ENCODE data around the gene ME3.
"Not testable (repeated sequence)": the region's sequence is repeated elsewhere in the genome, so short reads cannot be mapped to it uniquely, and the experiment has no call there.

ME3 gene

GRCh38 chr11:86442420-86442819 is 230.0 kb downstream of the ME3 start:
- no peak for TF ChIP-seq CTCF (IDR thresholded peaks at IDR 0.05; ENCODE audit: low read depth, low read length, missing control alignments)
- H3K4me3 ChIP-seq (ENCODE audit: low read depth, low read length), result no peak overlapping the region
- DNase-seq (ENCODE audit: low read depth), result no peak

DNA sequence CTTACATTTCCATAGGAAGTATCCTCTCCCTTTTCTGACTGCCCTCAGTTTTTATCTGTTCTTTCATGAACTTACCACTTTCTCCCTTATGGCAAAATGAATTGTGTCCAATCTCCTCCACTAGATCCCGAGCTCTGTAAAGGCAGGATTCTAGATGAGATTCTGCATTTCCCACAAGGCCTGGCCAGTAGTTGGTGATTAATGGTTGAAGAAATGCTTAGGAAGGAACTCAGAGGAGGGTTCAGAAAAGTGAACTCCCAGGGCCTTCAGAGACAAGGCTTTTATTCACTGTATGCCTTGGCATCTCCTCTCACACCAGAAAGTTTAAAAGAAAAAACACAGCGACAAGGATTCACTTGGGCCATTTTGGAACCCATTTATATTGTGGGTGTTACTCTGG is 231.6 kb downstream of the ME3 start:
- DNase-seq (ENCODE audit: low read depth), result no peak
- TF ChIP-seq CTCF (IDR thresholded peaks at IDR 0.05; ENCODE audit: low read depth, low read length, missing control alignments), result no peak
- no peak overlapping the region for H3K4me3 ChIP-seq (ENCODE audit: low read depth, low read length)

DNA sequence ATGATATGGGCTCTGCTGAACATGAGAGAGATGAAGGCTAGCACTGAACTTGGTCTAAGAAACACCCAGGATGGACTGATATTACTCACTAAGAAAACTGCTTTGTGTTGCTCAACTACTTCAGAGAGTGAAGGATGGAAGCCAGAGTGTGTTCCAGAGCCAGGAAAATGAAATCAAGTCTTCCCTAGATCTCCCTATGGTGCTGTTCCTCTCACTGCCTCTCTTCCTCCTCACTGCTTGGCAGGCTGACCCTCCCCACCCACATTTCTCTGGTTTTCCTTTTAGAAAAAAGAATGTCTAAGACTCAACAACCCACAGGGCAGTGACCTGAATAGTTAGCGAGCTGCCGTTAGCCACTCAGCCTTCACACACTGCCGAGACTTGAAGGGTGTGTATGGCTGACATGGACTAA is 232.1 kb downstream of the ME3 start:
- TF ChIP-seq CTCF (IDR thresholded peaks at IDR 0.05; ENCODE audit: low read depth, low read length, missing control alignments), result no peak
- DNase-seq (ENCODE audit: low read depth), result no peak
- no peak overlapping the region for H3K4me3 ChIP-seq (ENCODE audit: low read depth, low read length)

DNA sequence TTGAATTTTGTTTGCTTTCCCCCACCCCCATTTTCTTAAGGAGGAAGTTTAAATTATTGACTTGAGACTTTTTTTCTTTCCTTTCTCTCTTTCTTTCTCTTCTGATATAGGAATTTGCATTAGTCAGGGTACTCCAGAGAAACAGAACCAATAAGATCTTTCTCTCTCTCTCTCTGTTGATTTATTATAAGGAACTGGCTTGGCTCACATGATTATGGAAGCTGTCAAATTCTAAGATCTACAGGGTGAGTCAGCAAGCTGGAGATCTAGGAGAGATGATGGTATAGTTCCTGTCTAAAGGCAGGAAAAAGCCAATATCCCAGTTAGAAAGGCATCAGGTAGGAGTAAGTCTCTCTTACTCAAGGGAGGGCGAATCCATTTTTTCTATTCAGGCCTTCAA is 233.7 kb downstream of the ME3 start:
- no peak for TF ChIP-seq CTCF (IDR thresholded peaks at IDR 0.05; ENCODE audit: low read depth, low read length, missing control alignments)
- DNase-seq (ENCODE audit: low read depth), result no peak
- no peak overlapping the region for H3K4me3 ChIP-seq (ENCODE audit: low read depth, low read length)

GRCh38 chr11:86435711-86436110 is 236.7 kb downstream of the ME3 start:
- no peak for DNase-seq (ENCODE audit: low read depth)
- H3K4me3 ChIP-seq (ENCODE audit: low read depth, low read length), result no peak overlapping the region
- TF ChIP-seq CTCF (IDR thresholded peaks at IDR 0.05; ENCODE audit: low read depth, low read length, missing control alignments), result no peak

GRCh38 chr11:86433361-86434095 is 238.9 kb downstream of the ME3 start:
- not testable (repeated sequence) for H3K4me3 ChIP-seq (ENCODE audit: low read depth, low read length); DNase-seq (ENCODE audit: low read depth)

DNA sequence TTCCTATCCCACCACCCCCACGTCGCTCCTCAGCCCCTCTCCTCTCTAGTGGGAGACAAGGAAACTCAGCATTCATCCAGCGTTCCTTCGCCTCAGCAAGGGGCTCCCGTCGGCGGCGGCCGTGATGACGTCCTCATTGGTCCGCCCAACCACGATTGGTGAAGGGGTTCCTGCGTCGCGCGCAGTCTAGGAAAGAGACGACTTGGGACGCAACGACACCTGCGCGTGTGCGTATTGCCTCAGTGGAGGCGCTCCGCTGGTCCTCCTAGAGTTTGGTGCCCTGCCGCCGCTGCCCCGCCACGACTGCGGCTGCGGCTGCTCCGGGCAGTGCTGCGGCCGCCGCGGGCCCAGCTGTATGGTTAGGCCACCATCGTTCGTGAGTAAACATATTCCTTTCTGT is 241.2 kb downstream of the ME3 start:
- peak; percentile 2 for TF ChIP-seq CTCF (IDR thresholded peaks at IDR 0.05; ENCODE audit: low read depth, low read length, missing control alignments)
- peak; percentile 40 for DNase-seq (ENCODE audit: low read depth)
- peak overlapping the region; percentile 55 for H3K4me3 ChIP-seq (ENCODE audit: low read depth, low read length)
